GM12875 (cell line): Measurements from ENCODE around the gene CDH5.

Experiments used
- H3K4me3 ChIP-seq: one replicate; pipeline ENCODE4 v1.5.1; 2011; ENCODE audit warnings: low read depth, low read length, control low read depth
- CTCF ChIP-seq: IDR thresholded peaks from 2 replicates; pipeline ENCODE4 v1.5.1; 2011; ENCODE audit warnings: low read depth, mild to moderate bottlenecking, control low read depth, inconsistent platforms, low read length, moderate library complexity, borderline replicate concordance; ENCODE audit not compliant: insufficient read depth

Gene CDH5

GRCh38 chr16:66426112-66427035 is 59.9 kb downstream of the CDH5 start:
- no peak overlapping the region for H3K4me3 ChIP-seq

GRCh38 chr16:66427036-66427860 is 60.8 kb downstream of the CDH5 start, which contains the start of gene BEAN1:
BEAN1 (plus strand) TSS chr16:66427295; CDS start chr16:66437677, 10,382 bp downstream.
- no peak within 1 kb of the TSS for H3K4me3 ChIP-seq
- TF ChIP-seq CTCF: no peak

More at GRCh38 chr16:66426112-66427035, 59.9 kb downstream of the CDH5 start:
- no peak for TF ChIP-seq CTCF

- H3K4me3 ChIP-seq: no peak overlapping the region
- TF ChIP-seq CTCF: no peak
These were observed 61.6 kb downstream of the CDH5 start for GRCh38 chr16:66427871-66428681.

GRCh38 chr16:66428682-66429251 is 62.3 kb downstream of the CDH5 start:
- H3K4me3 ChIP-seq: no peak overlapping the region
- TF ChIP-seq CTCF: no peak

- no peak overlapping the region for H3K4me3 ChIP-seq
- TF ChIP-seq CTCF: no peak
These were observed 62.9 kb downstream of the CDH5 start for GRCh38 chr16:66429290-66429962.

GRCh38 chr16:66430214-66430613 is 63.7 kb downstream of the CDH5 start:
- no peak for TF ChIP-seq CTCF
- no peak overlapping the region for H3K4me3 ChIP-seq
